Measurements from ENCODE around the gene GABBR2. TPM values are rescaled to one million over a fixed set of nuclear protein-coding genes. Genes with fewer than 3 reads are reported as not detected.

Gene GABBR2
- total and polyA plus RNA-seq, 9 of the 15 experiments (the other 6 are each of a cell fraction or from before 2014, with no cell fraction given), result 0.15 to 1.9 (median 0.32) TPM

GRCh38 chr9:98255578-98256296 is 453.0 kb downstream of the GABBR2 start, which contains the start of gene TBC1D2 (continued):
- TF ChIP-seq RHOXF2B (CRISPR knock-in tag; conservative IDR thresholded peaks at IDR 0.05) (no peak), HNRNPH1 (optimal IDR thresholded peaks at IDR 0.05; ENCODE audit: low read depth, low read length) (no peak), HNRNPUL1 (IDR thresholded peaks at IDR 0.05; ENCODE audit: low read length) (no peak), SMARCA4 (IDR thresholded peaks at IDR 0.05) (no peak), PHF21A (IDR thresholded peaks at IDR 0.05; ENCODE audit: borderline replicate concordance, low read depth) (no peak), ZNF318 (IDR thresholded peaks at IDR 0.05; ENCODE audit: borderline replicate concordance in 1 of 2, low read depth in 1 of 2) (no peak), ZEB2 (IDR thresholded peaks at IDR 0.05) (no peak; the same call in 1 of the 2 replicates), SMAD1 (IDR thresholded peaks at IDR 0.05; ENCODE audit: low read depth, low read length, partially characterized antibody) (no peak), IRF9 (tag; IDR thresholded peaks at IDR 0.05) (no peak), ZNF253 (CRISPR knock-in tag; conservative IDR thresholded peaks at IDR 0.05) (no peak)
- TF ChIP-seq, protein P1, sequence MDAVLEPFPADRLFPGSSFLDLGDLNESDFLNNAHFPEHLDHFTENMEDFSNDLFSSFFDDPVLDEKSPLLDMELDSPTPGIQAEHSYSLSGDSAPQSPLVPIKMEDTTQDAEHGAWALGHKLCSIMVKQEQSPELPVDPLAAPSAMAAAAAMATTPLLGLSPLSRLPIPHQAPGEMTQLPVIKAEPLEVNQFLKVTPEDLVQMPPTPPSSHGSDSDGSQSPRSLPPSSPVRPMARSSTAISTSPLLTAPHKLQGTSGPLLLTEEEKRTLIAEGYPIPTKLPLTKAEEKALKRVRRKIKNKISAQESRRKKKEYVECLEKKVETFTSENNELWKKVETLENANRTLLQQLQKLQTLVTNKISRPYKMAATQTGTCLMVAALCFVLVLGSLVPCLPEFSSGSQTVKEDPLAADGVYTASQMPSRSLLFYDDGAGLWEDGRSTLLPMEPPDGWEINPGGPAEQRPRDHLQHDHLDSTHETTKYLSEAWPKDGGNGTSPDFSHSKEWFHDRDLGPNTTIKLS (IDR thresholded peaks at IDR 0.05; ENCODE audit: borderline replicate concordance, low read depth), result peak; percentile 64; the same call in 1 of the 2 replicates
- TF ChIP-seq, protein P2, sequence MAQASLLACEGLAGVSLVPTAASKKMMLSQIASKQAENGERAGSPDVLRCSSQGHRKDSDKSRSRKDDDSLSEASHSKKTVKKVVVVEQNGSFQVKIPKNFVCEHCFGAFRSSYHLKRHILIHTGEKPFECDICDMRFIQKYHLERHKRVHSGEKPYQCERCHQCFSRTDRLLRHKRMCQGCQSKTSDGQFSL (CRISPR knock-in tag; IDR thresholded peaks at IDR 0.05), result no peak
- TF ChIP-seq, protein P2 (tag; IDR thresholded peaks at IDR 0.05), result no peak
- TF ChIP-seq, protein P3, sequence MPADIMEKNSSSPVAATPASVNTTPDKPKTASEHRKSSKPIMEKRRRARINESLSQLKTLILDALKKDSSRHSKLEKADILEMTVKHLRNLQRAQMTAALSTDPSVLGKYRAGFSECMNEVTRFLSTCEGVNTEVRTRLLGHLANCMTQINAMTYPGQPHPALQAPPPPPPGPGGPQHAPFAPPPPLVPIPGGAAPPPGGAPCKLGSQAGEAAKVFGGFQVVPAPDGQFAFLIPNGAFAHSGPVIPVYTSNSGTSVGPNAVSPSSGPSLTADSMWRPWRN (IDR thresholded peaks at IDR 0.05; ENCODE audit: low read depth), result no peak

Measured in K562 (cell line).